HCT116 (cell line): ENCODE data around the gene KCNK16. TPM values are rescaled to one million over a fixed set of nuclear protein-coding genes. Genes with fewer than 3 reads are reported as not detected.

Source experiments
- ATAC-seq: fragments of 200-7000 bp; cut with Tn5 transposase; 2 replicates; pipeline ENCODE4 v1.9.1; 2020; ENCODE audit warnings: mild to moderate bottlenecking, moderate library complexity
- BruUV-seq: library from RNA; stranded (reverse); fragments of 400-500 nt; replicated peaks from 2 replicates; lab custom pipeline; 2021; lab: Mats Ljungman, UMichigan
- CTCF ChIA-PET: fragments of 300-600 bp; sonication (Branson Sonifier 250); formaldehyde crosslinking; loops from one replicate; lab custom pipeline; 2021; ENCODE audit warnings: antibody characterized with exemption; lab: Charles Lee
- POLR2A ChIA-PET: fragments of 300-600, 350-600 bp; sonication (Branson Sonifier 250); formaldehyde crosslinking; loops from one replicate; lab custom pipeline; 2021; ENCODE audit warnings: antibody characterized with exemption; lab: Charles Lee
- RAD21 ChIA-PET, 2 experiments: fragments of 300-600 bp; sonication (Branson Sonifier 250); formaldehyde crosslinking; loops; one replicate each; lab custom pipeline; 2023; ENCODE audit warnings: low total read pairs in 2 of 2; ENCODE audit not compliant: uncharacterized antibody in 2 of 2, unreplicated experiment in 2 of 2, low non-redundant PET in 1 of 2; lab: Charles Lee
- DNase-seq: peaks from one replicate; pipeline ENCODE4 v3.0.0-alpha.2; 2010; ENCODE audit warnings: low read depth, low spot score
- H2AFZ ChIP-seq: fragments of 200-600 bp; shearing (Covaris generic), sonication (generic); 2 replicates; pipeline ENCODE4 v1.6.1; 2017; ENCODE audit warnings: low read depth, mixed run types, mixed read lengths, antibody characterized with exemption, low read length; ENCODE audit not compliant: poor library complexity, severe bottlenecking
- H3K27ac ChIP-seq: 2 replicates; pipeline ENCODE4 v1.5.1; 2012; ENCODE audit warnings: low read depth, low read length
- H3K27me3 ChIP-seq: fragments of 200-600 bp; sonication (generic); 2 replicates; pipeline ENCODE4 v1.6.1; 2016; ENCODE audit warnings: mixed run types, low read length, mixed read lengths; ENCODE audit not compliant: insufficient read depth
- H3K36me3 ChIP-seq, 2 experiments: fragments of 200-500 bp in 1 of 2; fragments of 200-600 bp in 1 of 2; sonication (Bioruptor generic) in 1 of 2; sonication (generic) in 1 of 2; 2 replicates each; pipeline versions ENCODE4 v1.5.1 to v1.6.1; 2014 to 2016; ENCODE audit warnings: low read length in 2 of 2, inconsistent platforms in 1 of 2, mixed read lengths in 1 of 2, mixed run types in 1 of 2; ENCODE audit not compliant: insufficient read depth in 2 of 2, control insufficient read depth in 1 of 2
- H3K4me1 ChIP-seq, 2 experiments: fragments of 200-600 bp in 1 of 2; sonication (generic) in 1 of 2; 2 replicates each; pipeline versions ENCODE4 v1.5.1 to v1.6.1; 2012 to 2017; ENCODE audit warnings: low read length in 2 of 2, inconsistent platforms in 1 of 2, mild to moderate bottlenecking in 1 of 2, mixed read lengths in 1 of 2, mixed run types in 1 of 2, moderate library complexity in 1 of 2; ENCODE audit not compliant: insufficient read depth in 2 of 2, control insufficient read depth in 1 of 2
- H3K4me2 ChIP-seq: fragments of 200-600 bp; sonication (generic); 2 replicates; pipeline ENCODE4 v1.6.1; 2017; ENCODE audit warnings: mixed run types, low read length, mixed read lengths
- H3K4me3 ChIP-seq, 2 experiments: fragments of 200-600 bp in 1 of 2; sonication (generic) in 1 of 2; replicated peaks in 1 of 2; 2 replicates each; pipeline ENCODE4 v1.5.1; 2011 to 2016; ENCODE audit warnings: low read length in 2 of 2, control low read depth in 1 of 2, low read depth in 1 of 2, mild to moderate bottlenecking in 1 of 2, mixed read lengths in 1 of 2, mixed run types in 1 of 2
- H3K79me2 ChIP-seq: fragments of 200-600 bp; sonication (generic); 2 replicates; pipeline ENCODE4 v1.6.1; 2017; ENCODE audit warnings: mild to moderate bottlenecking, mixed run types, low read length, moderate library complexity, mixed read lengths; ENCODE audit not compliant: insufficient read depth
- H3K9ac ChIP-seq: fragments of 200-600 bp; sonication (generic); 2 replicates; pipeline ENCODE4 v1.6.1; 2016; ENCODE audit warnings: low read length, mixed read lengths
- H3K9me2 ChIP-seq: fragments of 200-600 bp; sonication (generic), shearing (Covaris generic); 2 replicates; pipeline ENCODE4 v1.6.1; 2017; ENCODE audit warnings: mixed run types, mild to moderate bottlenecking, moderate library complexity; ENCODE audit not compliant: insufficient read depth
- H3K9me3 ChIP-seq, 2 experiments: fragments of 200-500 bp in 1 of 2; fragments of 200-600 bp in 1 of 2; sonication (Bioruptor generic) in 1 of 2; sonication (generic) in 1 of 2; 2 replicates each; pipeline ENCODE4 v1.6.1; 2014 to 2017; ENCODE audit warnings: low read length in 2 of 2, mixed read lengths in 2 of 2, inconsistent platforms in 1 of 2, low read depth in 1 of 2, mild to moderate bottlenecking in 1 of 2, mixed run types in 1 of 2, moderate library complexity in 1 of 2; ENCODE audit not compliant: control insufficient read depth in 1 of 2, insufficient read depth in 1 of 2
- H4K20me1 ChIP-seq: fragments of 200-600 bp; sonication (generic), shearing (Covaris generic); 2 replicates; pipeline ENCODE4 v1.6.1; 2017; ENCODE audit warnings: mixed run types, mild to moderate bottlenecking, moderate library complexity; ENCODE audit not compliant: insufficient read depth
- CBX3 ChIP-seq: IDR thresholded peaks from 2 replicates; pipeline ENCODE4 v1.6.1; 2012; ENCODE audit warnings: low read depth
- EGR1 ChIP-seq: IDR thresholded peaks from 2 replicates; pipeline ENCODE4 v1.6.1; 2012; ENCODE audit warnings: low read depth
- EZH2 ChIP-seq: fragments of 200-600 bp; sonication (generic); IDR thresholded peaks from 2 replicates; pipeline ENCODE4 v1.6.1; 2017; ENCODE audit warnings: antibody characterized with exemption, mixed run types
- JUND ChIP-seq: IDR thresholded peaks from 2 replicates; pipeline ENCODE4 v1.6.1; 2012
- ZBTB33 ChIP-seq: IDR thresholded peaks from 2 replicates; pipeline ENCODE4 v1.6.1; 2011; ENCODE audit warnings: mild to moderate bottlenecking, low read length, moderate library complexity; ENCODE audit not compliant: insufficient replicate concordance; ENCODE audit errors: extremely low read depth
- ZNF274 ChIP-seq: fragments of 200-500 bp; sonication (Bioruptor generic); IDR thresholded peaks from 2 replicates; pipeline ENCODE4 v1.6.1; 2014; ENCODE audit warnings: mild to moderate bottlenecking, low read depth, low read length, inconsistent platforms
- intact Hi-C: fragments of 100-400 bp; cut with micrococcal nuclease; formaldehyde crosslinking; loops from 2 replicates; pipeline ENCODE4 v1.10.0; 2022
- total RNA-seq: library from RNA; stranded (reverse); gene quantifications from one replicate; pipeline ENCODE4 v1.2.1, GENCODE V29; 2021; ENCODE audit not compliant: unreplicated experiment
- TF ChIP-seq, protein P1 (sequence below): IDR thresholded peaks from 2 replicates; pipeline ENCODE4 v1.6.1; 2012; ENCODE audit warnings: low read depth

KCNK16 gene
- total RNA-seq, 1 experiment from 2014 or later = not detected

DNA sequence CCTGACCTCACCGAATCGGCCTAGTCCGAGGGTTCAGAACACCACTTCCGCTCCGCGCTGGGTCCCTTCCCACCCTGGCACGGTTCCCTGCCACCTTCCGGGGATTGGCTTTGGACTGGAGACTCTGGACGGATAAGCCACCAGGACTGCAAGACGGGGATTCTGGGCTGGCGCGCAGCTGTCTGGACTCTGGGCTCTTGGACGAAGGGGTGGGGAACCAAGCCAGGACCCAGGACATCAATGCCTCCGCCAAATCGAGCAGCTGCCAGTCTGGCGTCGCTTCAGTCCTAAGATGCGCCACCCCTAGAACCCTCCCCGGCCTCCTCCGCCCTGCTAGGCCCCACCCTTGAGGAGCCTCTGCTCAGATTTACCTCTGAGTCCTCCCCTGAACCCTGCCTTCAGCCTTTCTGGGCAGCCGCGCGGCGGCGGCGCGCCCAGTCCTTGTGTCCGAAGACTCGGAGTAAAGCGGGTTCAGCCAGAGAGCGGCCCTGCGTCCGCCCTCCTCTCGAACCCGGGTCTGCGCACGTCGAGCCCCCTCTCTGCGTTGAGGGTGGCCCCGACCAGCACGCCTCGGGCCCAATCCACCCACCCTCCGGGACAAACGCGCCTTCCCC is 9.5 kb downstream of the KCNK16 start:
- no peaks in the 10 kb centered on the region for H3K4me1 ChIP-seq
- intact Hi-C loops = loop anchor here (5.0 kb wide), 1 partner anchor 211 kb away; no protein-coding TSS in a partner anchor
- no peak overlapping the region for H2AFZ ChIP-seq
- H3K9ac ChIP-seq = no peak overlapping the region
- CTCF ChIA-PET = interaction anchor here (0.6 to 1.8 kb wide), 2 partner anchors 10 to 316 kb away, joined by 3 to 4 read pairs; no protein-coding TSS in a partner anchor
- no peak overlapping the region for H3K4me2 ChIP-seq
- ATAC-seq (no peak), DNase-seq (no peak)
- H3K4me3 ChIP-seq = no peak overlapping the region
- no TSS peak for BruUV-seq
- H3K9me3 ChIP-seq = no peaks in the 10 kb centered on the region
- H4K20me1 ChIP-seq = no peaks in the 10 kb centered on the region
- RAD21 ChIA-PET = no interaction called here
- no peaks in the 10 kb centered on the region for H3K36me3 ChIP-seq
- H3K27me3 ChIP-seq = no peaks in the 10 kb centered on the region
- TF ChIP-seq CBX3 (no peak), ZBTB33 (no peak), EGR1 (no peak), ZNF274 (no peak), JUND (no peak), EZH2 (no peak)
- TF ChIP-seq, protein P1, sequence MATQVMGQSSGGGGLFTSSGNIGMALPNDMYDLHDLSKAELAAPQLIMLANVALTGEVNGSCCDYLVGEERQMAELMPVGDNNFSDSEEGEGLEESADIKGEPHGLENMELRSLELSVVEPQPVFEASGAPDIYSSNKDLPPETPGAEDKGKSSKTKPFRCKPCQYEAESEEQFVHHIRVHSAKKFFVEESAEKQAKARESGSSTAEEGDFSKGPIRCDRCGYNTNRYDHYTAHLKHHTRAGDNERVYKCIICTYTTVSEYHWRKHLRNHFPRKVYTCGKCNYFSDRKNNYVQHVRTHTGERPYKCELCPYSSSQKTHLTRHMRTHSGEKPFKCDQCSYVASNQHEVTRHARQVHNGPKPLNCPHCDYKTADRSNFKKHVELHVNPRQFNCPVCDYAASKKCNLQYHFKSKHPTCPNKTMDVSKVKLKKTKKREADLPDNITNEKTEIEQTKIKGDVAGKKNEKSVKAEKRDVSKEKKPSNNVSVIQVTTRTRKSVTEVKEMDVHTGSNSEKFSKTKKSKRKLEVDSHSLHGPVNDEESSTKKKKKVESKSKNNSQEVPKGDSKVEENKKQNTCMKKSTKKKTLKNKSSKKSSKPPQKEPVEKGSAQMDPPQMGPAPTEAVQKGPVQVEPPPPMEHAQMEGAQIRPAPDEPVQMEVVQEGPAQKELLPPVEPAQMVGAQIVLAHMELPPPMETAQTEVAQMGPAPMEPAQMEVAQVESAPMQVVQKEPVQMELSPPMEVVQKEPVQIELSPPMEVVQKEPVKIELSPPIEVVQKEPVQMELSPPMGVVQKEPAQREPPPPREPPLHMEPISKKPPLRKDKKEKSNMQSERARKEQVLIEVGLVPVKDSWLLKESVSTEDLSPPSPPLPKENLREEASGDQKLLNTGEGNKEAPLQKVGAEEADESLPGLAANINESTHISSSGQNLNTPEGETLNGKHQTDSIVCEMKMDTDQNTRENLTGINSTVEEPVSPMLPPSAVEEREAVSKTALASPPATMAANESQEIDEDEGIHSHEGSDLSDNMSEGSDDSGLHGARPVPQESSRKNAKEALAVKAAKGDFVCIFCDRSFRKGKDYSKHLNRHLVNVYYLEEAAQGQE = no peak
- no peaks in the 10 kb centered on the region for H3K79me2 ChIP-seq
- H3K27ac ChIP-seq = no peak overlapping the region
- no peaks in the 10 kb centered on the region for H3K9me2 ChIP-seq
- POLR2A ChIA-PET = no interaction called here
